HCT116 (cell line): ENCODE results near the gene TFF1.

Experiments used
- EZH2 ChIP-seq: fragments of 200-600 bp; sonication (generic); IDR thresholded peaks from 2 replicates; pipeline ENCODE4 v1.6.1; 2017; ENCODE audit warnings: antibody characterized with exemption, mixed run types
- EZH2phosphoT487 ChIP-seq: fragments of 200-600 bp; IDR thresholded peaks from 2 replicates; pipeline ENCODE4 v1.6.1; 2018; ENCODE audit warnings: antibody characterized with exemption, borderline replicate concordance

- no peak for TF ChIP-seq EZH2phosphoT487
- TF ChIP-seq EZH2: no peak
Observed at GRCh38 chr21:42347601-42348327, 18.6 kb downstream of the TFF1 start.
